Measurements from ENCODE around the gene AK4. TPM values are rescaled to one million over a fixed set of nuclear protein-coding genes. Genes with fewer than 3 reads are reported as not detected.
"Not testable (repeated sequence)": the region's sequence is repeated elsewhere in the genome, so short reads cannot be mapped to it uniquely, and the experiment has no call there.

The AK4 gene
- total RNA-seq, result 10 to 100 TPM; 39.6 to 72.7 (median 60.7) TPM

DNA sequence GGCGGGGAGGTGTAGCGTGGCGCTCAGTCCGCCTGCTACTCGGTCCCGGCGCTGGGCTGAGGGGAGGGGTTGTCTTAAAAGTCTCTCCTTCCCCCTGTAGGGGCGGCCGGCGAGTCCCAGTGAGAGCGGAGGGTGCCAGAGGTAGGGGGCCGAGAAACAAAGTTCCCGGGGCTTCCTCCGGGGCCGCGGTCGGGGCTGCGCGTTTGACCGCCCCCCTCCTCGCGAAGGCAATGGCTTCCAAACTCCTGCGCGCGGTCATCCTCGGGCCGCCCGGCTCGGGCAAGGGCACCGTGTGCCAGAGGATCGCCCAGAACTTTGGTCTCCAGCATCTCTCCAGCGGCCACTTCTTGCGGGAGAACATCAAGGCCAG is at the start of gene AK4:
AK4 (plus strand) TSS at position 26 of the 370 bp plus-strand sequence; CDS start at position 231, 205 bp downstream.
- not testable (repeated sequence) for H3K27me3 ChIP-seq, H3K9me3 ChIP-seq, H3K36me3 ChIP-seq
- 0% methylated on average over 2 of the region's 33 CpGs; no CpG with 5 or more reads in 1 of the 2 donors for WGBS, 2 donors (ENCODE audit: low coverage in 1 of 2)
- peak; percentile 26 for ATAC-seq
- peak within 1 kb of the TSS; percentile 80 to 94 (median 92) for H3K27ac ChIP-seq
- H3K4me3 ChIP-seq, result peak within 1 kb of the TSS; percentile 78 to 88
- peaks cover 0 to 44% (median 7%) of the 10 kb centered on the region in 3 donors for H3K4me1 ChIP-seq

DNA sequence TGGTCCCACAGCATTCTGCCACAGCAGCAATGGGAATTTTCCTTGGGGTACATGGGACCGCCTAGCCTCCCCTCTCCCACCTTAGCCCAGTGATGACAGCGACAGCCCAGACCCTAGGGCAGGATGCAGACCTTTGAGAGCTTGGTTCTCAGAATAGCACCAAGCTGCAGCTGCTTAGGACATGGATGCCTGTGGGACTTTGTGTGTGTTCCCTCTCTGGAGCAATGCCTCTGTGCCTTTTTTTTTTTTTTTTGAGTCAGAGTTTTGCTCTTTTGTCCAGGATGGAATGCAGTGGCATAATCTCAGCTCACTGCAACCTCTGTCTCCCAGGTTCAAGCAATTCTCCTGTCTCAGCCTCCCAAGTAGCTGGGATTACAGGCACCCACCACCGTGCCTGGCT is 44.2 kb upstream of the AK4 start:
- 83% methylated on average over 1 of the region's 3 CpGs; no CpG with 5 or more reads in 1 of the 2 donors for WGBS, 2 donors (ENCODE audit: low coverage in 1 of 2)
- Histone ChIP-seq H3K27me3 (no peaks in the 10 kb centered on the region), H3K9me3 (peaks cover 0 to 19% (median 0%) of the 10 kb centered on the region in 3 donors), H3K27ac (no peak overlapping the region), H3K36me3 (no peaks in the 10 kb centered on the region), H3K4me1 (no peaks in the 10 kb centered on the region), H3K4me3 (no peak overlapping the region)
- ATAC-seq, result no peak
- TF ChIP-seq POLR2A (IDR thresholded peaks at IDR 0.05), result no peak
- TF ChIP-seq, protein P1, sequence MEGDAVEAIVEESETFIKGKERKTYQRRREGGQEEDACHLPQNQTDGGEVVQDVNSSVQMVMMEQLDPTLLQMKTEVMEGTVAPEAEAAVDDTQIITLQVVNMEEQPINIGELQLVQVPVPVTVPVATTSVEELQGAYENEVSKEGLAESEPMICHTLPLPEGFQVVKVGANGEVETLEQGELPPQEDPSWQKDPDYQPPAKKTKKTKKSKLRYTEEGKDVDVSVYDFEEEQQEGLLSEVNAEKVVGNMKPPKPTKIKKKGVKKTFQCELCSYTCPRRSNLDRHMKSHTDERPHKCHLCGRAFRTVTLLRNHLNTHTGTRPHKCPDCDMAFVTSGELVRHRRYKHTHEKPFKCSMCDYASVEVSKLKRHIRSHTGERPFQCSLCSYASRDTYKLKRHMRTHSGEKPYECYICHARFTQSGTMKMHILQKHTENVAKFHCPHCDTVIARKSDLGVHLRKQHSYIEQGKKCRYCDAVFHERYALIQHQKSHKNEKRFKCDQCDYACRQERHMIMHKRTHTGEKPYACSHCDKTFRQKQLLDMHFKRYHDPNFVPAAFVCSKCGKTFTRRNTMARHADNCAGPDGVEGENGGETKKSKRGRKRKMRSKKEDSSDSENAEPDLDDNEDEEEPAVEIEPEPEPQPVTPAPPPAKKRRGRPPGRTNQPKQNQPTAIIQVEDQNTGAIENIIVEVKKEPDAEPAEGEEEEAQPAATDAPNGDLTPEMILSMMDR (IDR thresholded peaks at IDR 0.05), result no peak
- no peak for TF ChIP-seq POLR2AphosphoS5 (IDR thresholded peaks at IDR 0.05)
- no peak for TF ChIP-seq EP300 (IDR thresholded peaks at IDR 0.05)

DNA sequence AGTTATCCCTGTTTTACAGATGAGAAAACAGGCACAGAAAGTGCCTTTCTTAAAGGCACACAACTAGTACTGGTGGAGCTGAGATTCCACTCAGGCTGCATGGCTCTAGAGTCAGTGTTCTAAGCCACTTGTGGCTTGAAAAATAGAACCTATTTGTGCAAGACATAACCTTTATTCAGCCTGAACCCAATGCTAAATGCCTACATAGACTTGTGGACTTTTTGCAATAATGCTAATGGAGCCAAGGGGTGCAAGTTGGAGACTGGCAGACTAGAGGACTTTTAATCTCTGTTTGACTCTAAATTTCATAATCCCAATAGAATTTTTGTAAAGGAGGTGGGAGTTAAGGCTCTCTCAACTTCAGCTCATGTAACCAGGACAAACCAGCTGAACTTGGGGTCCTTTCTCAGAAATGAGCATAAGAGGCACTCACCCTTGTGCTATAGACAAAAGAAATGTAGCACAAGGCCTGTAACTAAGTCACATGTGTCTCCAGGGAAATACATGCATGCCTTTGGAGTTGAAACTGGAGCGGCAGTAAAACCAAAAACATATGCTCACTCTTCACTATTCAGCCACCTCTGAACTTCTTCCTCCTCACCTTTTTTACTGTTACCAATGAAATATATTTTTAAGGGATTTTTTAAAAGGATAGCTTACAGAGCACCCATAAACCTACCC is 43.0 kb upstream of the AK4 start:
- WGBS, 2 donors (ENCODE audit: low coverage in 1 of 2), result 50 to 92% methylated on average over 1 of the region's 1 CpG
- no peak for TF ChIP-seq POLR2A (IDR thresholded peaks at IDR 0.05)
- TF ChIP-seq, protein P1 (IDR thresholded peaks at IDR 0.05), result no peak
- TF ChIP-seq POLR2AphosphoS5 (IDR thresholded peaks at IDR 0.05), result no peak
- TF ChIP-seq EP300 (IDR thresholded peaks at IDR 0.05), result no peak
- no peaks in the 10 kb centered on the region for H3K27me3 ChIP-seq
- H3K4me3 ChIP-seq, result no peak overlapping the region
- no peak for ATAC-seq
- no peak overlapping the region for H3K27ac ChIP-seq
- H3K36me3 ChIP-seq, result no peaks in the 10 kb centered on the region
- peaks cover 0 to 7% (median 0%) of the 10 kb centered on the region in 3 donors for H3K9me3 ChIP-seq
- H3K4me1 ChIP-seq, result no peaks in the 10 kb centered on the region

DNA sequence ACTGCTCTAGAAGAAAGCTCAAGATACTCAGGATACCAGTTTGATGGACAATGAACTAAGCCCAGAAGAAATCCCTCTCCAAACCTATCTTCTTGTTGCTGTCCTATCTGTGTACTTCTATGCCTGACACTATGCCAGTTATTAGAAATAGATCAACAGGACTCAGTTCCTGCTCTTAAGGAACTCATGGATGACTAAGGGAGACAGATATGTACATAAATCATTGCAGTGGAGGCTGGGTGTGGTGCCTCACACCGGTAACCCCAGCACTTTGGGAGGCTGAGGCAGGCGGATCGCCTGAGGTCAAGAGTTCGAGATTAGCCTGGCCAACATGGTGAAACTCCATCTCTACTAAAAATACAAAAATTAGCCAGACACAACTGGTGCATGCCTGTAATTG is 42.4 kb upstream of the AK4 start:
- no peak for ATAC-seq
- 70% methylated on average over 2 to 4 of the region's 4 CpGs for WGBS, 2 donors (ENCODE audit: low coverage in 1 of 2)
- Histone ChIP-seq H3K4me1 (no peaks in the 10 kb centered on the region), H3K4me3 (no peak overlapping the region), H3K36me3 (no peaks in the 10 kb centered on the region), H3K27ac (no peak overlapping the region), H3K9me3 (peaks cover 0 to 3% (median 0%) of the 10 kb centered on the region in 3 donors), H3K27me3 (no peaks in the 10 kb centered on the region)
- TF ChIP-seq EP300 (IDR thresholded peaks at IDR 0.05), result no peak
- no peak for TF ChIP-seq POLR2AphosphoS5 (IDR thresholded peaks at IDR 0.05)
- TF ChIP-seq, protein P1 (IDR thresholded peaks at IDR 0.05), result no peak
- TF ChIP-seq POLR2A (IDR thresholded peaks at IDR 0.05), result no peak

DNA sequence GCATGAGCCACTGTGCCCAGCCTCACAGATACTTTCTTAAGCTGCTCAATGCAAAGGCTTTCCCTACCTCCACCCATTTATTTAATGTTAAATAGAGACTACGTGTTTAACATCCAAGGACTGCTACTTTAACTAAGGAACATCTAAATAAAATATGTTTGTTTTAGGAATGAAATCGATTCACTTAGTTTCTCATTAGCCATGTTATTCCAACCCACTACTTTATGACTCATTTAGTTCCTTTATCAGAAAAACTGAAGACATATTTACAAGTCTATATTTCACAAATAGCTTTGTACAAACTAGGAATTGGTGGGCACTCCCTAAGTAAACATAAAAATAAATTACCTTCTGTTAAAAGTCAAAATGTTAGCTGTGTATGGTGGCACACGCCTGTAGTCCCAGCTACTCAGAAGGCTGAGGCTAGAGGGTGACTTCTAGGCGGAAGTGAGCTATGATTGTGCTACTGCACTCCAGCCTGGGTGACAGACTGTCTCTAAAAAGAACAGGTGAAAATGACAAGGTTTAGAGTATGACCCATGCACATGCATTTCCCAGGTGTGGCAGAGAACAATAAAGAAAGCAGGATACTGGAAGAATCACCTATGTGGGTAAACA is 39.9 kb upstream of the AK4 start:
- Histone ChIP-seq H3K4me1 (no peaks in the 10 kb centered on the region), H3K27me3 (no peaks in the 10 kb centered on the region), H3K4me3 (no peak overlapping the region), H3K9me3 (no peaks in the 10 kb centered on the region), H3K36me3 (no peaks in the 10 kb centered on the region), H3K27ac (no peak overlapping the region)
- 71 to 77% methylated on average over 2 to 4 of the region's 4 CpGs for WGBS, 2 donors (ENCODE audit: low coverage in 1 of 2)
- TF ChIP-seq EP300 (IDR thresholded peaks at IDR 0.05) (no peak), POLR2A (IDR thresholded peaks at IDR 0.05) (no peak), POLR2AphosphoS5 (IDR thresholded peaks at IDR 0.05) (no peak)
- TF ChIP-seq, protein P1 (IDR thresholded peaks at IDR 0.05), result no peak
- ATAC-seq, result no peak

Data from gastroesophageal sphincter (tissue), 4 donors.